Omental fat pad (tissue), 4 donors: ENCODE measurements around the gene CLDN12. TPM values are rescaled to one million over a fixed set of nuclear protein-coding genes. Genes with fewer than 3 reads are reported as not detected.

Experiments used
- ATAC-seq: fragments of 150-250 bp; one replicate; pipeline ENCODE4 v1.9.1; 2016; ENCODE audit warnings: mild to moderate bottlenecking, moderate library complexity; ENCODE audit not compliant: low FRiP score
- DNase-seq: peaks from one replicate; pipeline ENCODE4 v3.0.0-alpha.2; 2019; ENCODE audit warnings: low spot score
- total RNA-seq, 4 donors: library from RNA; depleted of rRNA; stranded (reverse); fragments of >200 nt; gene quantifications; one replicate each; pipeline ENCODE4 v1.1.0, GENCODE V29; 2016
- TF ChIP-seq, protein P1 (sequence below), 3 donors: fragments of 450-650 bp; IDR thresholded peaks; one replicate each; pipeline ENCODE4 v1.5.1; 2016 to 2017; ENCODE audit warnings: antibody characterized with exemption in 3 of 3, mild to moderate bottlenecking in 3 of 3, moderate library complexity in 2 of 3

CLDN12 gene
- total RNA-seq, 4 donors from 2014 or later = 12.6 to 21.9 (median 16.8) TPM

DNA sequence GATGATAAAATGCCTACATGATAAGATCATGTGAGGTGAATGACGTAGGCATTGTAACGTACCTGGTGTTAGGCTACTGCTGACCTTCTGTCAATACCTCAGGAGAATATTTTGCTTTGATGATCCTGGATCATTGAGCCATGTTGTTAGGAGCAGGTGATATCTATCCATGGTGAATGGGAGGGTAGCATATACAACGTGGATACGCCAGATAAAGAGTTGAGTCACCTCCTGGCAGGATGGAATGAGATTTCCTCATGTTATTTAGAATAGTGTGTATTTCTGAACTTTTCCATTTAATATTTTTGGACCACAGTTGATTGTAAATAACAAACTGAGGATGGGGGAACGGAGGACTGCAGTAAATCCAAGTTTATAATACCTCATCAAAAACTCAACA lies 11.8 kb upstream of the CLDN12 start:
- ATAC-seq = no peak
- no peak for DNase-seq
- TF ChIP-seq, protein P1, sequence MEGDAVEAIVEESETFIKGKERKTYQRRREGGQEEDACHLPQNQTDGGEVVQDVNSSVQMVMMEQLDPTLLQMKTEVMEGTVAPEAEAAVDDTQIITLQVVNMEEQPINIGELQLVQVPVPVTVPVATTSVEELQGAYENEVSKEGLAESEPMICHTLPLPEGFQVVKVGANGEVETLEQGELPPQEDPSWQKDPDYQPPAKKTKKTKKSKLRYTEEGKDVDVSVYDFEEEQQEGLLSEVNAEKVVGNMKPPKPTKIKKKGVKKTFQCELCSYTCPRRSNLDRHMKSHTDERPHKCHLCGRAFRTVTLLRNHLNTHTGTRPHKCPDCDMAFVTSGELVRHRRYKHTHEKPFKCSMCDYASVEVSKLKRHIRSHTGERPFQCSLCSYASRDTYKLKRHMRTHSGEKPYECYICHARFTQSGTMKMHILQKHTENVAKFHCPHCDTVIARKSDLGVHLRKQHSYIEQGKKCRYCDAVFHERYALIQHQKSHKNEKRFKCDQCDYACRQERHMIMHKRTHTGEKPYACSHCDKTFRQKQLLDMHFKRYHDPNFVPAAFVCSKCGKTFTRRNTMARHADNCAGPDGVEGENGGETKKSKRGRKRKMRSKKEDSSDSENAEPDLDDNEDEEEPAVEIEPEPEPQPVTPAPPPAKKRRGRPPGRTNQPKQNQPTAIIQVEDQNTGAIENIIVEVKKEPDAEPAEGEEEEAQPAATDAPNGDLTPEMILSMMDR (IDR thresholded peaks at IDR 0.05) = no peak

DNA sequence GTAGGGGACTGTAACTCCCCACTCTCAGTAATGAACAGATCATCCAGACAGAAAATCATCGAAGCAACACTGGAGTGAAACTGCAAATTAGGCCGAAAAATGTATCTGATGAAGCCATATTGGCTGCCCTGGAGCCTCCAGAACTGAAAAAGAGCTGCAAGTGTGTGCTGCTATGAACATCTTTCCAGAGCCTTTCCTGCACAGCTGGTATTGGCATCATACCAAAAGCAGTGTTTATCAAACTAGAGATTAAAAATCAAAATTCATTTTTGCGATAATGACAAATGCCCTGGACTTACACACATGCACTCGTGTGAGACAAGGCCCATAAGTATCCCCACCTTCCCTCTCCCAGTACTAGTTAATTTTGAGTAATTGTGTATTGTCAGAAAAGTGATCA lies 6.8 kb upstream of the CLDN12 start:
- no peak for ATAC-seq
- no peak for DNase-seq
- TF ChIP-seq, protein P1 (IDR thresholded peaks at IDR 0.05) = no peak

DNA sequence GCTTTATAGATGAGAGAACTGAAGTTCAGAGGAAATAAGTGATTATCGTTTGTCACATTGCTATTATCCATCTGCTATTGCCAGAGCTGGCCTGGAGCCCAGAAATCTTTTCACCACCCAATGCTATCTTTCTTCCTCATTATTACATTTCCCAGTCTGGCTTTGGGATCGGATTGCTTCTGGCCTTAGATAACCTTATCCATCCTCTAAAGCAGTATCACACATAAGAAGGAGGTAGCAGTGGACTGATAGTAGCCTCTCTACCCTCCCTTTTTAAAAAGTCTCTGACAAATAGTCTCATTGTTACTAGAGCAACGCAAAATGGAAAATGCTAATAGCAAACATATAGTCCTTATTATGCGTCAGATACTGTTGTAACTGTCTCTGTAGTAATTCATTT lies 1.3 kb upstream of the CLDN12 start:
- ATAC-seq = no peak

DNA sequence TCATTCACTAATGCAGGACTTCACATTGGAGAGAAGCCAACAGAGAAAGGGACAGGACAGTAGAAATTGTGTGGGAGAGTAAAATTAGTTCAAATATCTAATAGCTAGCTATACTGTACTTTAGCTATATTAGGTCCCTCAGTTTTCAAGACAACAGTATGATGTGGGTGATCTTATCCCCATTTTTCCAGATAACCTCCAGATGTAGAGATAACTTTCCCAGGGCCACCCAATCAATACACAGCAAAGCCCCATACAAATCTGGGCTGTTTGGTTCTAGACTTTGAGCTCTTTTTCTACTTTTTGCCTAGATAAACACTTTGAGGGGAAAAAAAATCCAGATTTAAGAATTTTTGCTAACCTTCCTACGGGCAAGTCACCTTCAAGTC lies 482 bp upstream of the CLDN12 start:
- no peak for DNase-seq
- TF ChIP-seq, protein P1 (IDR thresholded peaks at IDR 0.05) = no peak
- ATAC-seq = no peak

More for the DNA sequence above, 1.3 kb upstream of the CLDN12 start:
- no peak for DNase-seq
- TF ChIP-seq, protein P1 (IDR thresholded peaks at IDR 0.05) = no peak

DNA sequence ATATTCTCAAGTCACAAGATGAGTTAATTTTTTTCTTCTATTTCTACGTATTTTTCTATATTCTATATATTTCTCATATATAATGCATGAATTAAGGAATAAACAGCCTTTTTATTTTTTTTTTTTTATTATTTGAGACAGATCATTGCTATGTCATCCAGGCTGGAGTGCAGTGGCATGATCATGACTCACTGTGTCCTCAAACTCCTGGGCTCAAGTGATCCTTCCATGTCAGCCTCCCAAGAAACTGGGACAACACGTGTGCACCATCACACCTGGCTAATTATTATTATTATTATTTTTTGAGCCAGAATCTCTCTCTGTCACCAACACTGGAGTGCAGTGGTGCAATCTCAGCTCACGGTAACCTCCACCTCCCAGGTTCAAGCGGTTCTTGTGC lies 1.5 kb downstream of the CLDN12 start:
- TF ChIP-seq, protein P1 (IDR thresholded peaks at IDR 0.05) = no peak
- no peak for ATAC-seq
- DNase-seq = no peak

DNA sequence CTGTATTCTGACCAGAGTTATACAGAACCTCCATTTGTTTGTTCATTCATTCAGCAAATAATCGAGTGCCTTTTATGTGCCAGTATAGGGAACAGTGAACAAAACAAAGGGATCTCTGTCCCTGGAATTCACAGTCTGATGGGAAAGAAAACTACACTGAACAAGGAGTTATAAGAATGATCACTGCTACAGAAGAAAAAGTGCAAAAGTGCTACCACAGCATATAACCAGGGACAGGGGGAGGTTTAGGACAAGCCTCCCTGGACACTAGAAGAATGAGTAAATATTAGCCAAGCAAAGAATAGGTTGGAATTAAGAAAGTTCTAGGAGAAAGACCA lies 4.2 kb downstream of the CLDN12 start:
- TF ChIP-seq, protein P1 (IDR thresholded peaks at IDR 0.05) = no peak
- ATAC-seq (no peak), DNase-seq (no peak)

DNA sequence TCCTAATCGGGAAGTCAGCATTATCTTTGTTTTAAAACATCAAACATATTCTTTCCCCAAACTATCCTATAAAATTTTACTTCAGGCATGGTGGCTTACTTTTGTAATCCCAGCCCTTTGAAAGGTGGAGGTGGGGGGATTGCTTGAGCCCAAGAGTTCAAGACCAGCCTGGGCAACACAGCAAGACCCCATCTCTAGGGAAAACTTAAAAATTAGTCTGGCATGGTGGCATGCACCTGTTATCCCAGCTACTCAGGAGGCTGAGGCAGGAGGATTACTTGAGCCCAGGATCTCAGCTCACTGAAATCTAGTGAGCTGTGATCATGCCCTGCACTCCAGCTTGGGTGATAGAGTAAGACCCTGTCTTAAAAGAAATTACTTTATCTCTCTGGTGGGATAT lies 4.9 kb downstream of the CLDN12 start:
- ATAC-seq (no peak), DNase-seq (no peak)
- TF ChIP-seq, protein P1 (IDR thresholded peaks at IDR 0.05) = no peak
